Measurements from ENCODE around the gene KRT2.

- TF ChIP-seq ZNF274 (IDR thresholded peaks at IDR 0.05; ENCODE audit: low read depth, low read length) = no peak
- no peak for TF ChIP-seq YY1 (IDR thresholded peaks at IDR 0.05; ENCODE audit: insufficient read depth, insufficient read length)
- no peak for TF ChIP-seq SUZ12 (IDR thresholded peaks at IDR 0.05; ENCODE audit: extremely low read depth, insufficient read depth, insufficient read length)
These were observed 2.9 kb downstream of the KRT2 start for GRCh38 chr12:52649066-52649465.
